Measurements from ENCODE around the gene VPS26B. TPM values are rescaled to one million over a fixed set of nuclear protein-coding genes. Genes with fewer than 3 reads are reported as not detected.
A peak's percentile ranks its signal among the peaks of the same experiment; 100 is the strongest.

Gene VPS26B
- total and polyA plus RNA-seq, 9 of the 15 experiments (the other 6 are each of a cell fraction or from before 2014, with no cell fraction given) = 3.5 to 43.3 (median 27.4) TPM

GRCh38 chr11:134223121-134223520, 1.4 kb upstream of the VPS26B start:
- WGBS (ENCODE audit: insufficient coverage, low coverage, missing lambda C conversion rate) = 0% methylated on average over 5 of the region's 5 CpGs
- FAIRE-seq (peak; percentile 46), DNase-seq (ENCODE audit: extremely low read depth in 1 of 4, low spot score in 3 of 4) (no peak), ATAC-seq (no peak)
- peaks cover 16 to 30% of the 10 kb centered on the region in 2 experiments; a peak in 4 of 5 replicates for H3K4me1 ChIP-seq (replicated peaks in 1 of 2; ENCODE audit: control insufficient read depth in 2 of 2, insufficient read depth in 2 of 2, low read length in 2 of 2)
- H3K9me3 ChIP-seq (replicated peaks; ENCODE audit: control insufficient read depth, insufficient read depth, low read depth, low read length) = no peaks in the 10 kb centered on the region
- peaks cover 54% of the 10 kb centered on the region for H3K36me3 ChIP-seq (ENCODE audit: control insufficient read depth, insufficient read depth, low read length)
- TF ChIP-seq SAP30 (IDR thresholded peaks at IDR 0.05; ENCODE audit: borderline replicate concordance, insufficient read depth, low read depth, low read length, poor library complexity, severe bottlenecking) (peak; percentile 18), MCM2 (IDR thresholded peaks at IDR 0.05; ENCODE audit: low read depth) (no peak)
- 0 out of 2 replicates have a peak overlapping the region, but pooled peaks have one; percentile 35 for H2AFZ ChIP-seq (ENCODE audit: low read depth, low read length)
- H3K27me3 ChIP-seq (ENCODE audit: control insufficient read depth in 2 of 2, insufficient read depth in 2 of 2, low read length in 2 of 2) = no peaks in the 10 kb centered on the region
- H4K20me1 ChIP-seq (replicated peaks; ENCODE audit: control insufficient read depth, insufficient read depth, low read length) = no peaks in the 10 kb centered on the region
- BruUV-seq (replicated peaks) = TSS peak; percentile 53
- POLR2A ChIA-PET = interaction anchor here (0.7 to 2.4 kb wide), 5 partner anchors 10 to 536 kb away, joined by 3 to 18 read pairs (median 5); no protein-coding TSS in a partner anchor
- H3K79me2 ChIP-seq (ENCODE audit: control insufficient read depth, insufficient read depth, low read length) = peaks cover 86% of the 10 kb centered on the region
- CTCF ChIA-PET (ENCODE audit: low intra/inter-chr PET ratio) = no interaction called here
- H3K27ac ChIP-seq (ENCODE audit: extremely low read depth, low read depth, low read length) = peak overlapping the region; percentile 98
- H3K4me3 ChIP-seq = peak overlapping the region; percentile 77
- H3K9ac ChIP-seq (ENCODE audit: insufficient read depth in 1 of 2, low read depth in 2 of 2, low read length in 2 of 2) = peak overlapping the region; percentile 93 to 98
- no peaks in the 10 kb centered on the region for H3K9me1 ChIP-seq (ENCODE audit: control insufficient read depth, insufficient read depth, low read length)
- in situ Hi-C loops (cut with MboI) = no loop called here
- intact Hi-C loops (cut with micrococcal nuclease) = no loop called here
- peak overlapping the region; percentile 100 for H3K4me2 ChIP-seq (ENCODE audit: insufficient read depth, low read length)

Measured in K562 (cell line).